IPS DF 6.9 (cell line): ENCODE measurements around the gene BORCS6.
A peak's percentile ranks its signal among the peaks of the same experiment; 100 is the strongest.

Source experiments
- DNase-seq: peaks from one replicate; pipeline ENCODE4 v3.0.0-alpha.2; 2013; ENCODE audit warnings: low read depth, low spot score
- H3K27ac ChIP-seq: one replicate; pipeline ENCODE4 v1.5.1; 2013; ENCODE audit warnings: low read length, control low read depth
- H3K27me3 ChIP-seq: 2 replicates; pipeline ENCODE4 v1.6.1; 2013; ENCODE audit warnings: mild to moderate bottlenecking, low read length; ENCODE audit not compliant: control insufficient read depth, insufficient read depth
- H3K36me3 ChIP-seq: 2 replicates; pipeline ENCODE4 v1.6.1; 2013; ENCODE audit warnings: low read length; ENCODE audit not compliant: control insufficient read depth, insufficient read depth
- H3K4me1 ChIP-seq: 2 replicates; pipeline ENCODE4 v1.6.1; 2013; ENCODE audit warnings: low read length; ENCODE audit not compliant: control insufficient read depth, insufficient read depth
- H3K4me3 ChIP-seq: 2 replicates; pipeline ENCODE4 v1.5.1; 2013; ENCODE audit warnings: mild to moderate bottlenecking, low read length
- H3K9me3 ChIP-seq: 2 replicates; pipeline ENCODE4 v1.6.1; 2013; ENCODE audit warnings: low read length, inconsistent platforms; ENCODE audit not compliant: control insufficient read depth, insufficient read depth
- WGBS: extraction: QIAGEN DNeasy Blood & Tissue Kit; methylation state at CpG from one replicate; pipeline ENCODE4 v1.1.7; 2013; ENCODE audit warnings: mixed read lengths, missing lambda C conversion rate; ENCODE audit not compliant: insufficient read length, insufficient coverage; 5-methylcytosine and 5-hydroxymethylcytosine counted together

Gene BORCS6

GRCh38 chr17:8210761-8211458 is 20.9 kb upstream of the BORCS6 start:
- Histone ChIP-seq H3K4me3 (peak overlapping the region; percentile 44; the same call in 1 of the 2 replicates), H3K4me1 (no peaks in the 10 kb centered on the region), H3K36me3 (peaks cover 11% of the 10 kb centered on the region; the same call in 1 of the 2 replicates), H3K9me3 (no peaks in the 10 kb centered on the region), H3K27ac (no peak overlapping the region), H3K27me3 (no peaks in the 10 kb centered on the region)
- no peak for DNase-seq
- no CpG with 5 or more reads among the region's 22 CpGs for WGBS

DNA sequence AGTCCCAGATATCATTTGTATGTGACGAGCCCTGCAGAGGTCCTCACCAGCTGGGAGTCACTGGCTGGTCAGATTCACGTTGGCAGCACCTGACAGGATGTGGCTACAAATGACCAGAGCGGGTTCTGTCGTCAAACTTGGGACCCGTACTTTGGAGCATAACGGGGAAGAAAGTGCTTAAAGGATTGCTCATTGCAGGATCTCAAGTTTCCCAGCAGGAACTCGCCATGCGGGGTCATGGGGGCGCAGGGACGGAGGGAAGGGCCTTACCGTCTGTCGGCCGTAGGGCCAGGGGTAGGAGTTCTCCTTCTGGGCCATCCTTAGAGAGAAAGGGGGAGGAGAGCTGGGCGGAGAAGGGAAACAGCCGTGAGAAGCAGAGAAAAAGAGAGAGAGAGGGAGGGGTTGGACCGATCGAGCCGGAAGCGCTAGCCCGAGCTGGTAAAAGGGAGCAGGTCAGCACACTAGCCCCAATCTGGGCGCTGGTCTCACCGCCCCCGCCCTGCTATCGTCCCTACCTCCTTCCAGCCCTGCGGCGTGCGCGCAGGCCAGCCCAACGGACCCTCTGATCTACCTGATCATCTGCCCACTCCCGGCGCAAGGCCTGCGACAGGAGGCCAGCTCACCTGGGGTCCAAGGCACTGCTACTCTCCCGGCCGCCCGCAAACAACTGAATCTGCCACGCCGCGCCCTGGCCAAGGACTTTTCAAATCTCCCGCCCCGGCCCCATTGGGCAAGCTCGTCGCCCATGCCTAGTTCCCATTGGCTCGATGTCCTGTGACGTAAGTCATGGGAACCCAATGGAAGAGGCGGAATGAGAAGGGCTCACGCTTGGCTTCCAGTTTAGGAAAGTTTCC is 20.2 kb upstream of the BORCS6 start, which contains the start of gene AURKB:
Gene AURKB, minus strand, starts transcription at position 669 of the 854 bp plus-strand sequence. Its CDS starts 351 bp downstream, at position 318.
- no peak for DNase-seq
- Histone ChIP-seq H3K4me1 (no peaks in the 10 kb centered on the region), H3K36me3 (peaks cover 13% of the 10 kb centered on the region), H3K4me3 (peak within 1 kb of the TSS; percentile 94), H3K27me3 (no peaks in the 10 kb centered on the region), H3K27ac (no peak within 1 kb of the TSS), H3K9me3 (no peaks in the 10 kb centered on the region)
- WGBS: no CpG with 5 or more reads among the region's 46 CpGs

GRCh38 chr17:8206536-8206935 is 16.6 kb upstream of the BORCS6 start:
- no CpG with 5 or more reads among the region's 12 CpGs for WGBS
- H3K36me3 ChIP-seq: peaks cover 25% of the 10 kb centered on the region
- H3K27me3 ChIP-seq: no peaks in the 10 kb centered on the region
- no peaks in the 10 kb centered on the region for H3K4me1 ChIP-seq
- DNase-seq: no peak
- H3K27ac ChIP-seq: no peak overlapping the region
- H3K9me3 ChIP-seq: no peaks in the 10 kb centered on the region
- no peak overlapping the region for H3K4me3 ChIP-seq

GRCh38 chr17:8204761-8205555 is 15.0 kb upstream of the BORCS6 start:
- H3K4me1 ChIP-seq: no peaks in the 10 kb centered on the region
- H3K9me3 ChIP-seq: no peaks in the 10 kb centered on the region
- no peak for DNase-seq
- H3K27me3 ChIP-seq: no peaks in the 10 kb centered on the region
- WGBS: no CpG with 5 or more reads among the region's 19 CpGs
- no peak overlapping the region for H3K4me3 ChIP-seq
- H3K27ac ChIP-seq: no peak overlapping the region
- H3K36me3 ChIP-seq: peaks cover 25% of the 10 kb centered on the region

GRCh38 chr17:8192070-8192815 is 2.3 kb upstream of the BORCS6 start:
- DNase-seq: peak; percentile 93
- no peaks in the 10 kb centered on the region for H3K36me3 ChIP-seq
- H3K27me3 ChIP-seq: no peaks in the 10 kb centered on the region
- peaks cover 7% of the 10 kb centered on the region for H3K4me1 ChIP-seq
- H3K4me3 ChIP-seq: peak overlapping the region; percentile 16; the same call in 1 of the 2 replicates
- WGBS: no CpG with 5 or more reads among the region's 12 CpGs
- H3K27ac ChIP-seq: no peak overlapping the region
- no peaks in the 10 kb centered on the region for H3K9me3 ChIP-seq

GRCh38 chr17:8190506-8190905 is 526 bp upstream of the BORCS6 start:
- H3K36me3 ChIP-seq: no peaks in the 10 kb centered on the region
- no peaks in the 10 kb centered on the region for H3K9me3 ChIP-seq
- no peaks in the 10 kb centered on the region for H3K27me3 ChIP-seq
- DNase-seq: no peak
- WGBS: no CpG with 5 or more reads among the region's 6 CpGs
- no peak overlapping the region for H3K27ac ChIP-seq
- H3K4me3 ChIP-seq: no peak overlapping the region
- H3K4me1 ChIP-seq: peaks cover 7% of the 10 kb centered on the region

DNA sequence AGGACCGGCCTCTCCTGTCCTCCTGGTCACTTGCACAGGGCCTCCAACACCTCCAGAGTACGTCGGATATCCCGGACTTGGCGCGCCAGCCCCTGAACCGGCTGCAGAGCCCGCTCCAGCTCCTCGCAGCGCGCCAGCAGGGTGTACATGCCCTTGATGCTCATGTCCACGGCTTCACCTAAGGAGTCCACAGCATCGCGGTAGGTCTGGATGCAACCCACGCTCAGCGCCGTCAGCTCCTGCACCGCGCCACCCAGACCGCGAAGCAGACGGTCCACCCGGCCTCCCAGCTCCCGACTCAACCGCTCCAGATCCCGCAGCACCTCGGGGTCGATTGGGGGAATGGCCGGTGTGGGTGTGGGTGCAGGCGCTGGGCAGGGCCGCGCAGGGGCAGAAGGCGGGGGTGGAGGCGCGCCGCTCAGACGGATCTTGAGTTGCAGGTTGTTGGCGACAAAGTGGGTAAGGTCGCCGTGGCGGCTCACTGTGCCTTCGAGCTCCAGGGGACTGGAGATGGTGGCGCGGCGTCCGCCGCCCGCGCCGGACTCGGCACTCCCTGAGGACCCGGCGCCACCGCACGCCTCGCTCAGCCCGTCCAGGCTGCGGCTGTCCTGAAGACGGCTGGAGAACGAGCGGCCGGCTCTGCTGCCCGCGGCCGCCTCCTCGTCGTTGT is 804 bp downstream of the BORCS6 start:
- no peaks in the 10 kb centered on the region for H3K27me3 ChIP-seq
- H3K9me3 ChIP-seq: no peaks in the 10 kb centered on the region
- H3K36me3 ChIP-seq: no peaks in the 10 kb centered on the region
- H3K4me3 ChIP-seq: peak overlapping the region; percentile 65; the same call in 1 of the 2 replicates
- peaks cover 7% of the 10 kb centered on the region for H3K4me1 ChIP-seq
- DNase-seq: no peak
- WGBS: no CpG with 5 or more reads among the region's 67 CpGs
- H3K27ac ChIP-seq: no peak overlapping the region

DNA sequence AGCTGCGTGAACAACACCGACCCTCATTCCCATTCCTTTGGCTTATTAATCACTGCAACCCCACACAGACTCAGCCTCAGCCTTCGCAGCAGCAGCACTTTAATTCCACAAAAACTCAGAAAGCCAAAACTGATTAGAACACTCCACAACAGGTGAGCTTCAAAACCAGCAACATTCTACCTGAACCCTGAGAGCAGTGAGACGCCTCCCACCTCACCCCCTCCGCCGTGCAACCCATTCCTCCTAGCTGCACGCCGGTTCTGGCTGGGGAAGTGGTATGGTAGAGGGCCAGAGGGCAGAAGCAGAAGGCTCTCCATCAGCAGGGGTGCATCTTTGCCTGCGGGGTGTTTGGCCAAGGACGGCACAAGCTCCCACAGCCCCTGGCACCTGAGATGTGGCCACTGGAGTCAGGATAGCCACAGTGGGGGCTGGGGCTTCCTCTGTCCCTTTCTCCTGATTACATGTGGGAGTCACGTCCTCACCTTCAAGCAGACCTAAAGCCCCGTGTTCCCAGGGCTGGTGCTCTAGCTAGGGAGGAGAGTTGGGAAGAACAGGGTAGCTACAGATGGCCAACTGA is 1.6 kb downstream of the BORCS6 start:
- H3K36me3 ChIP-seq: no peaks in the 10 kb centered on the region
- no peaks in the 10 kb centered on the region for H3K27me3 ChIP-seq
- H3K27ac ChIP-seq: no peak overlapping the region
- DNase-seq: no peak
- no CpG with 5 or more reads among the region's 12 CpGs for WGBS
- no peaks in the 10 kb centered on the region for H3K9me3 ChIP-seq
- no peak overlapping the region; the same call in 1 of the 2 replicates for H3K4me3 ChIP-seq
- H3K4me1 ChIP-seq: peaks cover 8% of the 10 kb centered on the region

GRCh38 chr17:8187517-8188262 is 2.3 kb downstream of the BORCS6 start:
- Histone ChIP-seq H3K9me3 (no peaks in the 10 kb centered on the region), H3K27ac (no peak overlapping the region), H3K4me3 (peak overlapping the region; percentile 74; the same call in 1 of the 2 replicates), H3K4me1 (peaks cover 8% of the 10 kb centered on the region), H3K36me3 (no peaks in the 10 kb centered on the region), H3K27me3 (no peaks in the 10 kb centered on the region)
- peak; percentile 96 for DNase-seq
- no CpG with 5 or more reads among the region's 25 CpGs for WGBS
